AG04449 (cell line): ENCODE data around the gene LRRC71.

Source experiments
- CTCF ChIA-PET: fragments of 350-600 bp; formaldehyde crosslinking; extraction: SDS; loops from one replicate; lab custom pipeline; 2021; ENCODE audit warnings: antibody characterized with exemption; lab: Yijun Ruan, JAX
- POLR2A ChIA-PET: fragments of 400-600, 350-600 bp; formaldehyde crosslinking; extraction: SDS; loops from one replicate; lab custom pipeline; 2020; ENCODE audit warnings: antibody characterized with exemption, inconsistent platforms; lab: Yijun Ruan, JAX
- DNase-seq: peaks from one replicate; pipeline ENCODE4 v3.0.0-alpha.2; 2010; ENCODE audit warnings: low read depth, low spot score
- H3K4me3 ChIP-seq: 2 replicates; pipeline ENCODE4 v1.5.1; 2011; ENCODE audit warnings: low read depth, mild to moderate bottlenecking, control low read depth, low read length
- TF ChIP-seq, protein P1 (sequence below): IDR thresholded peaks from one replicate; pipeline ENCODE4 v1.5.1; 2011; ENCODE audit warnings: mild to moderate bottlenecking, moderate library complexity, low read length, control low read depth, inconsistent platforms; ENCODE audit not compliant: insufficient read depth; ENCODE audit errors: missing control alignments

Gene LRRC71

DNA sequence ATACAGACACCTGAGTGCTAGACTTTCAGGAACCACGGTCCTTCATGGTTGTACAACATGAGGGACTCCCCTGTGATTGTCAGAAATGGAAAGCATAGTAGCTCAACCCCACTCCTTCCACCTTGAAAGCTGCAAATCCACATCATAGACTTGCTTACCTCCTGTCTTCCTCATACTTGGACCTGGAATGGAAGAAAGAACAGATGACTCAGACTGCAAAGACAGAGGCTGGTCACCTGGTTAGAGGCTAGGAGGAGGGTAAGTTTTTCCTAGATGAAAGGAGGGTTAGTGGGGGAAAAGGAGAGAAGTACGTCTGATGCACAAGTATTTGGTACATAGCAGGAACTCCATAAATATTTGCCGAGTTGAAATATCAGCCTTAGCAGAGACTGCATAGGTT is 37.2 kb downstream of the LRRC71 start:
- ChIA-PET CTCF (interaction anchor here (0.6 to 1.5 kb wide), 4 partner anchors 10 to 199 kb away, joined by 3 to 5 read pairs (median 4); no protein-coding TSS in a partner anchor), POLR2A (no interaction called here)
- TF ChIP-seq, protein P1, sequence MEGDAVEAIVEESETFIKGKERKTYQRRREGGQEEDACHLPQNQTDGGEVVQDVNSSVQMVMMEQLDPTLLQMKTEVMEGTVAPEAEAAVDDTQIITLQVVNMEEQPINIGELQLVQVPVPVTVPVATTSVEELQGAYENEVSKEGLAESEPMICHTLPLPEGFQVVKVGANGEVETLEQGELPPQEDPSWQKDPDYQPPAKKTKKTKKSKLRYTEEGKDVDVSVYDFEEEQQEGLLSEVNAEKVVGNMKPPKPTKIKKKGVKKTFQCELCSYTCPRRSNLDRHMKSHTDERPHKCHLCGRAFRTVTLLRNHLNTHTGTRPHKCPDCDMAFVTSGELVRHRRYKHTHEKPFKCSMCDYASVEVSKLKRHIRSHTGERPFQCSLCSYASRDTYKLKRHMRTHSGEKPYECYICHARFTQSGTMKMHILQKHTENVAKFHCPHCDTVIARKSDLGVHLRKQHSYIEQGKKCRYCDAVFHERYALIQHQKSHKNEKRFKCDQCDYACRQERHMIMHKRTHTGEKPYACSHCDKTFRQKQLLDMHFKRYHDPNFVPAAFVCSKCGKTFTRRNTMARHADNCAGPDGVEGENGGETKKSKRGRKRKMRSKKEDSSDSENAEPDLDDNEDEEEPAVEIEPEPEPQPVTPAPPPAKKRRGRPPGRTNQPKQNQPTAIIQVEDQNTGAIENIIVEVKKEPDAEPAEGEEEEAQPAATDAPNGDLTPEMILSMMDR, result no peak
- H3K4me3 ChIP-seq, result no peak overlapping the region
- DNase-seq, result no peak

DNA sequence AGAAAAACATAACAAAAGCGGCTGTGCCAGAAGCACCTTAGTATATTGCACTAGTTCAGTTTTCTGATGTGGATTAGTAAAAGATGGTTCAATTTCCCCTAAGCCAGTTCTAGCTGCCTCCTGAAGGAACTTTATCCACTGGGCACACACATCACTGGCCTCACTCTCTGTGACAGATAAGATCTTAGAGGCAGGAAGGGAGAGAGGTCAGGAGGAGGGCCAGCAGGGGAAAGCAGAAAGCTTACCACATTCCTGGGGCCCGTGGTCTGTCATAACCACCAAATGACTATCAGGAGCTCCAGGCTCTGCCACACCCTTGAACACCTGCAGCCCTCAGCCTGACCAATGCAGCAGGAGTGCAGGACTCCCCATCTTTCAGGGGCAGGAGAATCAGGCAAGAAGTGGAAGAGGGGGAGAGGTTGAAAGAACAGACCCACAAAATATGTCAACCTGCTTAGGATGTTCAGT is 37.8 kb downstream of the LRRC71 start:
- CTCF ChIA-PET, result interaction anchor here (1.9 to 2.3 kb wide), 2 partner anchors 12 to 66 kb away, joined by 8 to 10 read pairs; partner anchors contain the start of gene PEAR1
- TF ChIP-seq, protein P1, result no peak
- DNase-seq, result no peak
- no peak overlapping the region for H3K4me3 ChIP-seq
- POLR2A ChIA-PET, result no interaction called here

DNA sequence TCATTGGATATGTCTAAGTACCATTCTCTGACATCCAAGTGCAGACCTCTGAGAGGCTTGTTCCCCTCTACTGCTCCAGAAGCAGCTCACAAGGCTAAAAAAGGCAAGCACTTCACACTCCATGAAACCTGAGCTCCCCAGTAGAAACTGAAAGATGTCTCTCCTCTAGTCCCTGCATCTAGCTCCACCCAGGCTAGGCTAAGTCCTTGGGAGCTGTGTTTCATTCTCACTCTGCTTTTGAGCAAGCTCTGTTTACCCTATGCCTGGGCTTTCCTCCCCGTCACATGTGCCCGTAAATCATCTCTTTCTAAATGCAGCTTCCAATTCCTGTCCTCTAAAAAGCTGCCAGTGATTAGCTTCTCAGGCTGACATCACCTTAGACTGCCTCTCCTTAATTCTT is 39.0 kb downstream of the LRRC71 start:
- TF ChIP-seq, protein P1, result no peak
- H3K4me3 ChIP-seq, result no peak overlapping the region
- peak; percentile 47 for DNase-seq
- ChIA-PET CTCF (interaction anchor here (0.9 to 2.3 kb wide), 5 partner anchors 9 to 115 kb away, joined by 3 to 10 read pairs (median 3); partner anchors contain the start of gene PEAR1), POLR2A (no interaction called here)

DNA sequence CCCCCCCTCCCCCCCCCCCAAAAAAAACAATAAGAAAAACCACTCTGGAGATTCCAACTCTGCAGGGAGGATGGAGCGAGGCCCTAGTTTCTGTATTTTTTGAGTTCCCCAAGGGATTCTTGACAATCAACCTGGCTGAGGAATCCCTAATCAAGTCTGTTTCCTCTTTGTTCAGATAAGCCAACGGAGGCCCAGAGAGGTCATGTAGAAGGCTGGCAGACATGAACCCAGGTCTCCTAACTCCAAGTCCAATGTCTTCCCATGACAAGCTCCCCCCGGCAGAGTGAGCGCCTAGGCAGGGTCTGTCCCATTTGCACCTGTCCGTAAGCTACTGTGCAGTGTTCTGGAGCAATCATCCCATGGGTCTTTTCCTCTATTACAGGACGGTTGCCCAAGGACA is 39.5 kb downstream of the LRRC71 start:
- no peak for DNase-seq
- H3K4me3 ChIP-seq, result no peak overlapping the region
- TF ChIP-seq, protein P1, result no peak
- ChIA-PET POLR2A (no interaction called here), CTCF (interaction anchor here (0.7 to 2.3 kb wide), 6 partner anchors 9 to 114 kb away, joined by 3 to 10 read pairs (median 4); partner anchors contain the start of gene PEAR1)

DNA sequence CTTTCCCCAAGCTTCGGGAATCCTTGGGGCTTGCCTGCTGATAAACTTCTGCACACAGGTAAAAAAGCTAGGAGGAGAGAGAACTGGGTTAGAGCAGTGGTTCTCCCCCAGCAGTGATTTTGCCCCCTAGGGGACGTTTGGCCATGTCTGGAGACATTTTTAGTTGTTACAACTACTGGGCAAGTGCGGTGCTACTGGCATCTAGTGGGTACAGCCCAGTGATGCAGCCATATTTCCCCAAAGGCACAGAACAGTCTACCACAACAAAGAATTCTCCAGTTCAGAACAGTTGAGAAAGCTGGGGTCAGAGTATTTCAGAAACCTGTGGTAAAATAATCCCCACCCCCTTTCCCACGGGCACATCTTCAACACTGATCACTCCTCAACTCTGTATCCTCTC is 41.3 kb downstream of the LRRC71 start:
- TF ChIP-seq, protein P1, result no peak
- H3K4me3 ChIP-seq, result no peak overlapping the region
- ChIA-PET CTCF (interaction anchor here (1.7 kb wide), 1 partner anchor 34 kb away, joined by 5 read pairs; no protein-coding TSS in a partner anchor), POLR2A (no interaction called here)
- no peak for DNase-seq

GRCh38 chr1:156963621-156964020 is 43.2 kb downstream of the LRRC71 start:
- TF ChIP-seq, protein P1, result no peak
- no peak overlapping the region for H3K4me3 ChIP-seq
- DNase-seq, result no peak
- CTCF ChIA-PET, result interaction anchor here (1.1 kb wide), 1 partner anchor 193 kb away, joined by 3 read pairs; no protein-coding TSS in a partner anchor
- POLR2A ChIA-PET, result no interaction called here
